Sigmoid colon (tissue), 7 donors: ENCODE measurements around the gene AAMDC. TPM values are rescaled to one million over a fixed set of nuclear protein-coding genes. Genes with fewer than 3 reads are reported as not detected.
A peak's percentile ranks its signal among the peaks of the same experiment; 100 is the strongest.

Experiments
- DNase-seq: peaks from one replicate; pipeline ENCODE4 v3.0.0-alpha.2; 2019
- H3K27ac ChIP-seq, 4 donors: fragments of 200-600 bp; sonication (generic); one replicate each; pipeline ENCODE4 v1.5.1; 2016 to 2019; ENCODE audit warnings: mild to moderate bottlenecking in 1 of 4
- H3K27me3 ChIP-seq, 3 donors: fragments of 200-600 bp; sonication (generic); one replicate each; pipeline ENCODE4 v1.5.1; 2019; ENCODE audit warnings: mild to moderate bottlenecking in 1 of 3
- H3K36me3 ChIP-seq, 4 donors: fragments of 200-600 bp; sonication (generic); one replicate each; pipeline ENCODE4 v1.5.1; 2016 to 2019
- H3K4me1 ChIP-seq, 4 donors: fragments of 200-600 bp; sonication (generic); one replicate each; pipeline ENCODE4 v1.5.1; 2017 to 2019
- H3K4me3 ChIP-seq, 4 donors: fragments of 200-600 bp; sonication (generic); one replicate each; pipeline ENCODE4 v1.5.1; 2017 to 2019; ENCODE audit warnings: mild to moderate bottlenecking in 2 of 4, moderate library complexity in 1 of 4
- H3K9me3 ChIP-seq, 4 donors: fragments of 200-600 bp in 3 of 4; sonication (generic) in 3 of 4; one replicate each; pipeline versions ENCODE4 v1.5.1 to v1.6.1; 2013 to 2019
- CTCF ChIP-seq, 4 experiments: fragments of 450-650 bp in 3 of 4; fragments of 200-600 bp in 1 of 4; IDR thresholded peaks; one replicate each; pipeline ENCODE4 v1.5.1; 2016 to 2019; ENCODE audit warnings: antibody characterized with exemption in 4 of 4, mild to moderate bottlenecking in 3 of 4, moderate library complexity in 2 of 4
- EP300 ChIP-seq, 4 donors: sonication (generic); formaldehyde crosslinking; IDR thresholded peaks; one replicate each; pipeline ENCODE4 v1.6.1; 2017; ENCODE audit warnings: antibody characterized with exemption in 4 of 4
- POLR2A ChIP-seq, 2 donors: fragments of 450-650 bp; IDR thresholded peaks; one replicate each; pipeline ENCODE4 v1.6.1; 2016; ENCODE audit warnings: antibody characterized with exemption in 2 of 2, mild to moderate bottlenecking in 2 of 2, moderate library complexity in 2 of 2
- POLR2AphosphoS5 ChIP-seq, 4 donors: sonication (generic); formaldehyde crosslinking; IDR thresholded peaks; one replicate each; pipeline ENCODE4 v1.6.1; 2017; ENCODE audit warnings: antibody characterized with exemption in 4 of 4
- WGBS, 2 donors: extraction: QIAGEN DNeasy Blood & Tissue Kit; methylation state at CpG; one replicate each; pipeline ENCODE4 v1.1.7; 2013; 5-methylcytosine and 5-hydroxymethylcytosine counted together
- intact Hi-C: fragments of 100-400 bp; cut with DNase I; formaldehyde crosslinking; loops from one replicate; pipeline ENCODE4 v1.15.1; 2023
- polyA plus RNA-seq, 3 donors: library from polyadenylated mRNA; stranded (reverse); fragments of 200-250 nt; gene quantifications; one replicate each; pipeline ENCODE4 v1.2.3, GENCODE V29; 2013
- total RNA-seq, 4 donors: library from RNA; depleted of rRNA; stranded (reverse); fragments of >200 nt; gene quantifications; one replicate each; pipeline ENCODE4 v1.1.0, GENCODE V29; 2016
- donor health status: healthy with polysubstance abuse.
- donor health status: Bipolar disorder and iron deficiency.
- donor health status: healthy.

Gene AAMDC
- total and polyA plus RNA-seq, 7 donors = 29.1 to 85.3 (median 46.7) TPM

DNA sequence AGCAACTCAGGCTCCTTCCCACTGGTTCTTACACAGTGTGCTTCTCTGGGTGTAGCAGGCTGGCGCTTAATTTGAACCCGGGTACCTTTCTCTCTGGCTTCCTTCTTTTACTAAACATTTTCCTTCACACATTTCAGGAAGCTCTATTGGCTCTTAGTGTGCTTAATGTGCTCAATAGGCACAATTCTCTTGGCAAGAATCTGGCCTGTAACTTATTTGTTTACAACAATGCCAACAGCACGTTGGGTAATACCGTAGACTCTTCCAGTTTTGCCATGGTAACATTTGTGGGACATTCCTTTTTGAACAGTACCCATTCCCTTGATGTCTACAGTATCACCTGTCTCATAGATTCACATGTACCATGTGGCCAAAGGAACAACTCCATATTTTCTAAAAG is 47.8 kb downstream of the AAMDC start:
- peaks cover 8 to 43% (median 10%) of the 10 kb centered on the region in 4 donors for H3K36me3 ChIP-seq
- intact Hi-C loops = no loop called here
- H3K27me3 ChIP-seq = no peaks in the 10 kb centered on the region
- TF ChIP-seq POLR2A (IDR thresholded peaks at IDR 0.05) (no peak), CTCF (IDR thresholded peaks at IDR 0.05) (no peak), POLR2AphosphoS5 (IDR thresholded peaks at IDR 0.05) (no peak), EP300 (IDR thresholded peaks at IDR 0.05) (no peak)
- no peaks in the 10 kb centered on the region for H3K9me3 ChIP-seq
- H3K27ac ChIP-seq = no peak overlapping the region
- WGBS, 2 donors = 97% methylated on average over 4 of the region's 4 CpGs
- H3K4me3 ChIP-seq = no peak overlapping the region
- H3K4me1 ChIP-seq = peaks cover 0 to 17% (median 0%) of the 10 kb centered on the region in 4 donors
- DNase-seq = no peak

- no peaks in the 10 kb centered on the region for H3K9me3 ChIP-seq
- TF ChIP-seq EP300 (IDR thresholded peaks at IDR 0.05) = no peak
- no peak for TF ChIP-seq CTCF (IDR thresholded peaks at IDR 0.05)
- no peak for TF ChIP-seq POLR2AphosphoS5 (IDR thresholded peaks at IDR 0.05)
- TF ChIP-seq POLR2A (IDR thresholded peaks at IDR 0.05) = no peak
- intact Hi-C loops = no loop called here
- H3K36me3 ChIP-seq = peaks cover 8 to 52% (median 10%) of the 10 kb centered on the region in 4 donors
- H3K4me3 ChIP-seq = no peak overlapping the region
- H3K27ac ChIP-seq = no peak overlapping the region
- no peaks in the 10 kb centered on the region for H3K27me3 ChIP-seq
- WGBS, 2 donors = 97 to 98% methylated on average over 3 of the region's 3 CpGs
- H3K4me1 ChIP-seq = peaks cover 0 to 15% (median 3%) of the 10 kb centered on the region in 4 donors
- no peak for DNase-seq
Observed at GRCh38 chr11:77871855-77872254, 50.9 kb downstream of the AAMDC start.

DNA sequence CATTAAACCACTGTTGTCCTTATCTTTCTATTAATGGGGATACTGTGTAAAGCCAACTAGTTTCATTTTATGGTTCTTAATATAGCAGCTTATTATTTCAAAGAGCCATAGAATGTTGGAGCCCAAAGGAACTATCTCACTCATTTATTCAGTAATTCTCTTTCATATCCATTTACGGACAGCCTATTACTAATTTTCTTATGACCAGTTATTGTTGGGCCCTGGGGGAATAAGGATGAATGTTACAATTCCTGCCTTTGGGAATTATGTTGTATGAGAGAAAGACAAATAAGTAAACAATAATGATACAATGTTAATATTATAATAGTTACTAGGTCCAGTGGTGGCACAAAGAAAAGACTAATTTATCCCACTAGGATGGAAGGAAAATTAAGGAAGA is 52.4 kb downstream of the AAMDC start:
- H3K9me3 ChIP-seq = no peaks in the 10 kb centered on the region
- peaks cover 0 to 22% (median 8%) of the 10 kb centered on the region in 4 donors for H3K4me1 ChIP-seq
- 91 to 93% methylated on average over 1 of the region's 1 CpG for WGBS, 2 donors
- peaks cover 8 to 61% (median 10%) of the 10 kb centered on the region in 4 donors for H3K36me3 ChIP-seq
- no peak overlapping the region for H3K4me3 ChIP-seq
- DNase-seq = no peak
- intact Hi-C loops = no loop called here
- no peaks in the 10 kb centered on the region for H3K27me3 ChIP-seq
- no peak overlapping the region for H3K27ac ChIP-seq
- TF ChIP-seq POLR2AphosphoS5 (IDR thresholded peaks at IDR 0.05) (no peak), POLR2A (IDR thresholded peaks at IDR 0.05) (no peak), CTCF (IDR thresholded peaks at IDR 0.05) (no peak)

- 96 to 97% methylated on average over 3 of the region's 3 CpGs for WGBS, 2 donors
- H3K4me1 ChIP-seq = peaks cover 0 to 31% (median 16%) of the 10 kb centered on the region in 4 donors
- H3K27me3 ChIP-seq = no peaks in the 10 kb centered on the region
- TF ChIP-seq EP300 (IDR thresholded peaks at IDR 0.05) (no peak), POLR2A (IDR thresholded peaks at IDR 0.05) (no peak), POLR2AphosphoS5 (IDR thresholded peaks at IDR 0.05) (no peak), CTCF (IDR thresholded peaks at IDR 0.05) (no peak)
- H3K9me3 ChIP-seq = no peaks in the 10 kb centered on the region
- peak overlapping the region in 1 of 4 donors; percentile 12 for H3K27ac ChIP-seq
- no peak for DNase-seq
- H3K36me3 ChIP-seq = peaks cover 9 to 54% (median 10%) of the 10 kb centered on the region in 4 donors
- intact Hi-C loops = no loop called here
- no peak overlapping the region for H3K4me3 ChIP-seq
Observed at GRCh38 chr11:77874206-77874605, 53.3 kb downstream of the AAMDC start.

DNA sequence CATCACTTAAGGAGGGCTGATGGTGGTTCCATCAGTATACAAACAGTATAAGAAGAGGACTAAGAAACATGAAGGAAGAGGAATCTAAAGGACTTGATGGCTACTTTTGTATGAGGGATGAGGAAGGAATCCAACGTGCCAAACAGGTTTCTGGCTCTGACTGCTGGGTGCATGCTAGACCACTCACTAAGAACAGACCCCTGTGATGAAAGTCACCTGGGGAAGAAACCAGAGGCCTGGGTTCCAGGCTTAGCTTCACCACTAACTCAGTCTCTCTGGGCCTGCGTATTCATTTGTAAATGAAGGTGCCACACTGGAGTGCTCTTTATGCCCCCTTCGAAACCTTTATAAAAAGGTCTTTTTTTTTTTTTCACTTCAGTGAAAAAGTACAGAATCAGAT is 55.1 kb downstream of the AAMDC start:
- H3K27me3 ChIP-seq = no peaks in the 10 kb centered on the region
- WGBS, 2 donors = 89 to 91% methylated on average over 3 of the region's 3 CpGs
- intact Hi-C loops = no loop called here
- no peaks in the 10 kb centered on the region for H3K9me3 ChIP-seq
- peaks cover 0 to 32% (median 16%) of the 10 kb centered on the region in 4 donors for H3K4me1 ChIP-seq
- no peak overlapping the region for H3K27ac ChIP-seq
- H3K4me3 ChIP-seq = no peak overlapping the region
- H3K36me3 ChIP-seq = peaks cover 5 to 52% (median 12%) of the 10 kb centered on the region in 4 donors
- TF ChIP-seq CTCF (IDR thresholded peaks at IDR 0.05) (no peak), POLR2AphosphoS5 (IDR thresholded peaks at IDR 0.05) (no peak), EP300 (IDR thresholded peaks at IDR 0.05) (no peak), POLR2A (IDR thresholded peaks at IDR 0.05) (no peak)
- no peak for DNase-seq
